Measurements from ENCODE around the gene TBC1D22A.
"Not testable (repeated sequence)": the region's sequence is repeated elsewhere in the genome, so short reads cannot be mapped to it uniquely, and the experiment has no call there.

The TBC1D22A gene, protein sequence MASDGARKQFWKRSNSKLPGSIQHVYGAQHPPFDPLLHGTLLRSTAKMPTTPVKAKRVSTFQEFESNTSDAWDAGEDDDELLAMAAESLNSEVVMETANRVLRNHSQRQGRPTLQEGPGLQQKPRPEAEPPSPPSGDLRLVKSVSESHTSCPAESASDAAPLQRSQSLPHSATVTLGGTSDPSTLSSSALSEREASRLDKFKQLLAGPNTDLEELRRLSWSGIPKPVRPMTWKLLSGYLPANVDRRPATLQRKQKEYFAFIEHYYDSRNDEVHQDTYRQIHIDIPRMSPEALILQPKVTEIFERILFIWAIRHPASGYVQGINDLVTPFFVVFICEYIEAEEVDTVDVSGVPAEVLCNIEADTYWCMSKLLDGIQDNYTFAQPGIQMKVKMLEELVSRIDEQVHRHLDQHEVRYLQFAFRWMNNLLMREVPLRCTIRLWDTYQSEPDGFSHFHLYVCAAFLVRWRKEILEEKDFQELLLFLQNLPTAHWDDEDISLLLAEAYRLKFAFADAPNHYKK

GRCh38 chr22:46762238-46763050 is at the start of gene TBC1D22A:
Gene TBC1D22A, plus strand, starts transcription at chr22:46762650. Its CDS starts 137 bp downstream, at chr22:46762787.
- peak; percentile 84 to 94 for DNase-seq

GRCh38 chr22:46714550-46714949 is 47.9 kb upstream of the TBC1D22A start:
- DNase-seq: no peak

- no peak for DNase-seq
Observed at GRCh38 chr22:46719921-46720320, 42.5 kb upstream of the TBC1D22A start.

DNA sequence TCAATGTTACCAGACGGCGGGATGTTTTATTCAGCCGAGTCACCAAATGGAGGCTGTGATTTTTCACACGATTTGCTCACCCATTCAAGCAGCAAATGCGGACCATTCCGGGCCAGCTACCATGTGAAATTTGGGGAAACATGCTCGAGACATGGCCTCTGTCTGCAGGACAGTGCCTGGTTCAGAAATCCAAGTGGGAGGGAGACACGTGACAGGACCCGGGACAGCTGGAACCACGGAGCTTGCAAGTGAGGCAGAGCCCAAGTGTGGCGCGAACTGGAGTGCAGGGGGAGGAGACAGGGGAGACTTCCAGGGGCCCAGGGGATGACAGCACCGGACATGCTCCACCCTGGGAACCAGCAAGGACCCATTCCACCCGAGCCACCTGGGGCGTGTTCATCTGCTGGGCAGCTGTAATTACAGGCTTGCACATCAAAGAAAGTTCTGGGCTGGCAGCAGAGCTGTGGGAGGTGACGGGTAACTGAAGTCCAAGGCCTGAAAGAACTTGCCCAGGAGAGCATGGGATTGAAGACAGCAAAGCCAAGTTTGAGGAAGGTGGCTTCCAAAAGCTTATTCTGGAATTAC is 40.9 kb upstream of the TBC1D22A start:
- DNase-seq: no peak

DNA sequence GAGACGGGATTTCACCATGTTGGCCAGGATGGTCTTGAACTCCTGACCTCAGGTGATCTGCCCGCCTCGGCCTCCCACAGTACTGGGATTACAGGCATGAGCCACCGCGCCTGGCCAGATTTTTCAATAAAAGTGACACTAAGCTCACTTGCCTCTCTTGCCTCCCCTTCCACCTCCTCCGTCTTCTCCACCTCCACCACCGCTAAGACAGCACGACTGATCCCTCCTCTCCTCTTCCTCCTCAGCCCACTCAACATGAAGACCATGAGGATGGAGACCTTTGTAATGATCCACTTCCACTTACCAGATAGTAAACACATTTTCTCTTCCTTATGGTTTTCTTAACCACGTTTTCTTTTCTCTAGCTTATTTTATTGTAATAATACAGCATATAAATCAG is 38.6 kb upstream of the TBC1D22A start:
- no peak for DNase-seq

- no peak for DNase-seq
Observed at GRCh38 chr22:46725096-46725495, 37.4 kb upstream of the TBC1D22A start.

GRCh38 chr22:46726066-46726985 is 36.1 kb upstream of the TBC1D22A start:
- no peak for DNase-seq

GRCh38 chr22:46726986-46727317 is 35.5 kb upstream of the TBC1D22A start:
- no peak for DNase-seq

- no peak for DNase-seq
Observed at GRCh38 chr22:46727813-46728364, 34.6 kb upstream of the TBC1D22A start.

GRCh38 chr22:46728470-46728869 is 34.0 kb upstream of the TBC1D22A start:
- no peak for DNase-seq

DNA sequence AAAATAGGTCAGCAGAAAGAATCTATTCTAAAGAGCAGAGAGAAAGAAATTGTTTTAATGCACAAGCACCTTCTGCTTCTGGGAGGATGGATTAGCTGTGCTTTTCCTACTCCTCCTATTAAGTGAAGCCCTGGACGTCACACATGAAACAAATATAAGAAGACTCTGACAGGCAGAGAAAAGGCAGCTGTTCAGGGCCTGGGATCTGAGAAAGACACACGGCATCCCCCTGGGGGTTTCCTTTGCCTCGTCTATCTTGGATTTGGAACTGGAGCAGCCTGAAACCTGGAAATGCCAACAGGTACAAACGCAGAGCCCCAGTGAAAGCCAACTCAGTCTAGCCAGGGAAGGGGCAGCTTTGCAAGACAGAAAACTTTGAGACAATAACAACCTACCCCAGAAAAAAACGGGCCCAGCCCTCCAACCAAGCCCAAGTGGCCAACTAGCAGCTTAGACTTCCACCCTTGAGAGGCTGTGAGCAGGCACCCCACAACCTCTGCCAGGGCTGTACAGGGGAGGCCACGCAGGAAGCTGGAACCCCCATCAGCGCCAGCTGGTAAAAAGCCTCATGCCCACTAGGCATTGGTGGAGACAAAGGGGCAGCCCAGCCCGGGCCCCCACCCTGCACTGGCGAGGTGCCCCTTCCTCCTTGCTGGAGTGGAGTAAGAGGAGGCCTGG is 31.7 kb upstream of the TBC1D22A start:
- DNase-seq: peak in 1 of 2 experiments; percentile 11

DNA sequence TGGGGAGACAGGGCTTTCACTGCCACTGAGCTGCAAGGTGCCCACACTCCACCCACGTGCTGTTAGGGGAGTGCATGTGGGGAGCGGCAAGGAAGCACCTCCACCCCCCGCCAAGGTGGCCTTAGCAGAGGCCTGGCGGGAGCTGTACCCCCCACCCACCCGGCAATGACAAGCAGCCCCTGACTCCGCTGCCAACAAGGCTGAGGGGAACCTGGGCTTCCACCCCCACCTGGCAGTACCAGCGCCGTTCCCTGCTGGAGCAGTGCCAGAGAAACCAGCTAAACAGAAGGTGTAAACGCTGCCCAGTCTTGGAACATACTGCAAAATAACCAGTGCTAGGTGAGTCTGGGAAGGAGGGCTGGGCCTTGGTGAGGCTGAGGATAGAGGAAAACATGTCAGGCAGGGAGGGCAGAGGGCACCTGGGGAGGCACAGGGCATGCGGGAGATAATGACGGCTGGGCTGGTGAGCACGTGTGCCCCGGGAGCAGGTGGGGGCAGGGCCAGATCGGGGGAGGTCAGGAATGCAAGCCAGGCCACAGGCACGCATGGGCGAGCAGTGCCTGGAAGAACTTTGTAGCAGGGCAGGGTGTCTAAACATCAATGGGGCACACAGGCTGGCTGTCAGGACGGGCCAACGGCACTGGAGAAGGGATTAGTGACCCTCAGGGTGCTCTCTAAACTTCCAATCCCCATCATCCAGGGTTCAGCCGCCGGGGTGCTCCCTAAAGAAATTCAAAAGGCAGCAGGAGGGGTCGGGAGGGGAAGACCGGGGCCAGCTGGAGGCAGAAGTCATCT is 31.0 kb upstream of the TBC1D22A start:
- no peak for DNase-seq

GRCh38 chr22:46732041-46732379 is 30.4 kb upstream of the TBC1D22A start:
- DNase-seq: no peak

DNA sequence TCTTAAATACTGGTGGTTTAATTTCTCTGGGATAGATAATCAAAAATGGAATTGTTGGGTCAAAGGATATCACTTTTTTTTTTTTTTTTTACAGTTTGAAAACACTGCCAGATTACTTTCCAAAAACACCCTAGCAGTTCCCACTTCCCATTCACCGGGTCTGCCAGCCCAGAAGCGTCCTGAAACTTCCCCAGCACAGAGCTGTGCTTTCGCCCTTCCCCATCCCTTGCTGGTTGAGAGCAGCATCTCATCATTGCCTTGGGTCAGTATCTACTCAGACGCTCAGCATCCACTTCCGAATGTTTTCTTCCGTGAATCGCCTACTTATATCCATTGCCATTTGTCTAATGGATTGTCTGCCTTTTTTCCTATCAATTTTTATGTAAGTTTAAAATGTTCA is 29.9 kb upstream of the TBC1D22A start:
- DNase-seq: no peak

- not testable (repeated sequence) for DNase-seq
Observed at GRCh38 chr22:46734213-46734722, 28.2 kb upstream of the TBC1D22A start.

DNA sequence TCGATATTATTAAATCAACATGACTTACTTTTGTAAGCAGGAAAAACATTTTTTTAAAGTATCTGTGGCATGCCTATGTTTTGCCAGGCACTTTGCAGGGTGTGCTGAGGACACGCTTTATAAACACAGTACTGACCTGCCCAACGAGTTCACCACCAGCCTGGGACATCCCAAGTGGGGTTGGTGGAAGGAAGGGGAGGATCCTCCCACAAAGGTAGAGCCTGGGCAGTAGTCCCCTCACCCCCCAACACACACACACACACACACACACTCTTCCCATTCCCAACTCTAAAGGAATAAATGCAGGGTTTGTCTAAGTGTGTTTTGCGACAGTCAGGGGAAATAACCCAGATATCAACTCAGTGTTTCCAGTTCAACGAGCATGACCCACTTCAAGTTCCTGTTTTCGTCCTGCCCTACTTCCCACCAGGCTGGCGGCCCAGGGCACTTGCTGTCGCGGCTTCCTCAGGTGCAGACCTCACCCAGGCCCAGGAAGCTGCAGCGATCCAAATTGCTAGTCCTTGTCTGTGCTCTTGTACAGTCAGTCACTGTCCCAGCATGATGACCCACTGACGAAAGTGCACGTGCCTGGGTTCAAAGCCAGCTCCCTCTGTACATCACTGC is 27.5 kb upstream of the TBC1D22A start:
- DNase-seq: no peak

DNA sequence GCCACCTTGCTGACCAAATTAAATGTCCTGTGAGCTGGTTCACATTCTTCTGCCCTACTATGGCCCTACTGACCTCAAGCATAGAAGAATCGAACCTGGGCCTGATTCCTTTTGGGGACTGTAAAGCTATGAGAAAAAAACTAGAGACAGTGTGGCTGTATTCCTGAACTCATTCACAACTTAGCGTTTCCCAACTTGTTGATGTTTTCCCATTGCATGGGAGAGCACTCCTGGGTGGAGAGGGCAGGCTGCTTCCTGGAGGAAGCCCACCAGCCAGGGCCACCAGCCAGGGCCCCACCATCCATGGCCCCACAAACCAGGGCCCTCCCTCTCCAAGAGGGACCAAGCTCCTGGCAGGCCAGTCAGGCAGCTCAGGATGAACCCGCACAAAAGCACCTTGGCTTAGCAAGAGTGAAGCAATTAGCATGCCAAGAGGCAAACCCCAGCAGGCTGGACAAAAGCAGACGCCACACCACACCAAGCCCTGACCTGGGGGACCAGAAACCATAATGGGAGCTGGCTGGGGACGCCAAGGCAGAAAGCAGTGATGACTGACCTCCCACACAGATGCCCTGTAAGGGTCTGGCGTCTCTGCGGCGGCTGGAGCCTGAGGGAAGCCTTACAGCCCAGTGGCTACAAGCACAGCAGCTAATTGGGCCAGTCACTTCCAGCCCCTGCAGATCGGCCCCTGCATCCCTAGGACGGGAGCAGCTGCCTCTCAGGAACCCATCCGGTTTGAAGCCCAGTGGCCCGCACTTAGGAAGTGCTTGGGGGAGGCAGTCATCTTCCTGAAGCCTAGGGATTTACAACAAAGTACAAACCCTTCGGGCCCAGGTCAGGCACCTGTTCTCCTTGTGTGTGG is 26.5 kb upstream of the TBC1D22A start:
- no peak for DNase-seq

GRCh38 chr22:46736705-46737104 is 25.7 kb upstream of the TBC1D22A start:
- DNase-seq: no peak
